AG09309 (cell line): ENCODE data around the gene S100P.

Experiments
- DNase-seq: peaks from one replicate; pipeline ENCODE4 v3.0.0-alpha.2; 2010; ENCODE audit warnings: low read depth
- H3K4me3 ChIP-seq: 2 replicates; pipeline ENCODE4 v1.5.1; 2011; ENCODE audit warnings: mild to moderate bottlenecking, low read depth, low read length, moderate library complexity; ENCODE audit not compliant: control insufficient read depth
- CTCF ChIP-seq: IDR thresholded peaks from 2 replicates; pipeline ENCODE4 v1.5.1; 2011; ENCODE audit warnings: mild to moderate bottlenecking, low read depth, low read length, inconsistent platforms; ENCODE audit not compliant: insufficient read depth, control insufficient read depth; ENCODE audit errors: missing control alignments

The S100P gene

GRCh38 chr4:6718932-6719610 is 25.4 kb downstream of the S100P start:
- TF ChIP-seq CTCF, result no peak
- no peak for DNase-seq
- no peak overlapping the region for H3K4me3 ChIP-seq

GRCh38 chr4:6719611-6720179 is 26.0 kb downstream of the S100P start:
- DNase-seq, result no peak
- no peak overlapping the region for H3K4me3 ChIP-seq
- TF ChIP-seq CTCF, result no peak

- peak; percentile 96 for TF ChIP-seq CTCF
Measured at GRCh38 chr4:6720202-6720699, 26.6 kb downstream of the S100P start.

GRCh38 chr4:6721121-6721520 is 27.4 kb downstream of the S100P start:
- H3K4me3 ChIP-seq, result no peak overlapping the region
- TF ChIP-seq CTCF, result no peak
- no peak for DNase-seq

More at GRCh38 chr4:6720202-6720699, 26.6 kb downstream of the S100P start:
- no peak for DNase-seq
- H3K4me3 ChIP-seq, result no peak overlapping the region

- H3K4me3 ChIP-seq, result no peak overlapping the region
- no peak for TF ChIP-seq CTCF
- no peak for DNase-seq
Measured at GRCh38 chr4:6722891-6723290, 29.2 kb downstream of the S100P start.

- no peak for DNase-seq
- TF ChIP-seq CTCF, result no peak
- no peak overlapping the region for H3K4me3 ChIP-seq
Measured at GRCh38 chr4:6723851-6724250, 30.2 kb downstream of the S100P start.
